Caco-2 (cell line): ENCODE results near the gene NYNRIN. TPM values are rescaled to one million over a fixed set of nuclear protein-coding genes. Genes with fewer than 3 reads are reported as not detected.
"Not testable (repeated sequence)": the region's sequence is repeated elsewhere in the genome, so short reads cannot be mapped to it uniquely, and the experiment has no call there.

Source experiments
- BruUV-seq: library from RNA; stranded (reverse); fragments of 400-500 nt; replicated peaks from 2 replicates; lab custom pipeline; 2021; lab: Mats Ljungman, UMichigan
- CTCF ChIA-PET: fragments of 300-600 bp; sonication (Branson Sonifier 250); formaldehyde crosslinking; loops from one replicate; lab custom pipeline; 2022; ENCODE audit warnings: antibody characterized with exemption; lab: Charles Lee
- POLR2A ChIA-PET: fragments of 300-600 bp; sonication (Branson Sonifier 250); formaldehyde crosslinking; loops from one replicate; lab custom pipeline; 2022; ENCODE audit warnings: antibody characterized with exemption; lab: Charles Lee
- DNase-seq, 2 experiments: peaks; one replicate each; pipeline versions ENCODE4 v3.0.0 to v3.0.0-alpha.2; 2020 to 2022
- H3K27me3 ChIP-seq: replicated peaks from 2 replicates; pipeline ENCODE4 v1.6.0; 2011; ENCODE audit warnings: low read length; ENCODE audit not compliant: control insufficient read depth, insufficient read depth
- H3K36me3 ChIP-seq: 2 replicates; pipeline ENCODE4 v1.5.1; 2011; ENCODE audit warnings: low read length; ENCODE audit not compliant: control insufficient read depth, insufficient read depth
- H3K4me1 ChIP-seq: fragments of 250-450 bp; sonication (Bioruptor Pico); 2 replicates; pipeline ENCODE4 v1.5.1; 2020; ENCODE audit warnings: mild to moderate bottlenecking
- H3K4me3 ChIP-seq: 2 replicates; pipeline ENCODE4 v1.5.1; 2011; ENCODE audit warnings: low read depth, mild to moderate bottlenecking, control low read depth, low read length
- H3K9me3 ChIP-seq: fragments of 250-450 bp; sonication (Bioruptor Pico); 2 replicates; pipeline ENCODE4 v1.5.1; 2020; ENCODE audit warnings: mild to moderate bottlenecking, moderate library complexity
- H3K27ac Mint-ChIP-seq: one replicate; pipeline ENCODE4 v1.8.0; 2022; ENCODE audit warnings: mixed read lengths; ENCODE audit not compliant: unreplicated experiment
- H3K27me3 Mint-ChIP-seq: one replicate; pipeline ENCODE4 v1.8.0; 2022; ENCODE audit warnings: mixed read lengths; ENCODE audit not compliant: insufficient read depth, unreplicated experiment
- H3K36me3 Mint-ChIP-seq: one replicate; pipeline ENCODE4 v1.8.0; 2022; ENCODE audit warnings: mild to moderate bottlenecking, mixed read lengths; ENCODE audit not compliant: insufficient read depth, unreplicated experiment
- H3K4me1 Mint-ChIP-seq: one replicate; pipeline ENCODE4 v1.8.0; 2022; ENCODE audit warnings: low read depth, mixed read lengths; ENCODE audit not compliant: unreplicated experiment
- H3K4me3 Mint-ChIP-seq: one replicate; pipeline ENCODE4 v1.8.0; 2022; ENCODE audit warnings: mild to moderate bottlenecking, moderate library complexity, mixed read lengths; ENCODE audit not compliant: unreplicated experiment
- H3K9me3 Mint-ChIP-seq: one replicate; pipeline ENCODE4 v1.8.0; 2022; ENCODE audit warnings: mixed read lengths; ENCODE audit not compliant: unreplicated experiment
- CTCF ChIP-seq, 2 experiments: fragments of 200-600 bp in 1 of 2; IDR thresholded peaks; 1 replicate in 1 of 2; 2 replicates in 1 of 2; pipeline versions ENCODE4 v1.5.1 to v1.8.0; 2011 to 2022; ENCODE audit warnings: antibody characterized with exemption in 1 of 2, control low read depth in 1 of 2, inconsistent platforms in 1 of 2, low read depth in 1 of 2, low read length in 1 of 2, mild to moderate bottlenecking in 1 of 2, moderate library complexity in 1 of 2; ENCODE audit not compliant: insufficient read depth in 1 of 2, severe bottlenecking in 1 of 2, unreplicated experiment in 1 of 2
- intact Hi-C: fragments of 100-400 bp; cut with micrococcal nuclease; formaldehyde crosslinking; loops from one replicate; pipeline ENCODE4 v1.10.0; 2022; ENCODE audit not compliant: unreplicated experiment
- total RNA-seq: library from RNA; stranded (reverse); gene quantifications from 2 replicates; pipeline ENCODE4 v1.2.3, GENCODE V29; 2022

The NYNRIN gene
- total RNA-seq, 1 experiment from 2014 or later: 5.9 TPM

- TF ChIP-seq CTCF (IDR thresholded peaks at IDR 0.05; ENCODE audit: insufficient read depth in 1 of 2, low read depth in 1 of 2, low read length in 1 of 2, severe bottlenecking in 1 of 2, unreplicated experiment in 1 of 2): no peak
- Histone ChIP-seq H3K4me3 (peak overlapping the region; percentile 76), H3K27me3 (no peaks in the 10 kb centered on the region), H3K9me3 (no peaks in the 10 kb centered on the region), H3K36me3 (peaks cover 3% of the 10 kb centered on the region), H3K4me1 (no peaks in the 10 kb centered on the region; the same call in 1 of the 2 replicates)
- ChIA-PET CTCF (interaction anchor here (1.0 to 1.6 kb wide), 7 partner anchors 10 to 134 kb away, joined by 3 to 27 read pairs (median 6); partner anchors contain the start of genes CBLN3, CIDEB and KHNYN), POLR2A (interaction anchor here (0.5 to 2.3 kb wide), 11 partner anchors 10 to 253 kb away, joined by 3 to 8 read pairs (median 5); partner anchors contain the start of genes CBLN3, CHMP4A, IPO4 and KHNYN)
- no peak for DNase-seq
- H3K36me3 Mint-ChIP-seq: peaks cover 47% of the 10 kb centered on the region
- peak overlapping the region; percentile 81 for H3K4me3 Mint-ChIP-seq
- no peaks in the 10 kb centered on the region for H3K27me3 Mint-ChIP-seq
- intact Hi-C loops: no loop called here
- BruUV-seq: no TSS peak
- peak overlapping the region; percentile 94 for H3K27ac Mint-ChIP-seq
- H3K4me1 Mint-ChIP-seq: peaks cover 8% of the 10 kb centered on the region
- no peaks in the 10 kb centered on the region for H3K9me3 Mint-ChIP-seq
Measured at GRCh38 chr14:24441904-24442239, 43.1 kb downstream of the NYNRIN start.

DNA sequence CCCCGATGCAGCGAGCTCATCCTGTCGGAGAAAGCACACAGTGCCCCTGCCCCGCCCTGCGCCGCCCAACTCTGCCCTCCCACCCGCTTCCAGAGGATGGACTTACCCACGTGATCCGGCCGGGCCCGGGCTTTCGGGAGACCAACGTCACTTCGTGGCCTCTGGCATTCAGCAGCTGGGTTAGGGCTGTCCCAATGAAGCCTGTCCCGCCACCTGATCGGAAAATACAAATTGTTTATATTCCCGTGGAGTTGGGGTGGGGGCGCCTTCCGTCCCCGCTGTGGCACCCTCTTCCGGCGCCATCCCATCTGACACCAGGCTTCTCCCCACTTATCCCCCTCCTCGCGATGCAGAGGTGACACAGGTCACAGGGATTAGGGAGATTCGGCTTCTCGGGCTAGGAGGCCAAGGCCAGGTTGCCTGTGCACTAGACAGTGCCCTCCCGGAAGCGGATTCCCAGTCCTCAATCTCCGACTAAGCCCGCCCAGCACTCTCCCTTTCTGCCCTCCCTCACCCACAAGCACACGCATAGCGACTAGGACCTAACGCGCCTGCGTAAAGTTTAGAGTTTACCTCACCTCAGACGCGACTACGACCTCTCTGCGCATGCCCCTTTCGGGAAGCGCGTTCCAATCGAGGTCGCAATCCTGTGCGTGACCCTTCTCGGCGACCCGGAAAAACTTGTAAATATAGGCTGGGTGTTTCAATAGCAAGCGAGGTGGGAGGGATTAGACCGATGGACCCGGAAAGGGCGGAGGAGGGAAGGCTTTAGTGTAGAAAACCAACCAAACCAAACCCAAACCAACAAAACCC, 43.6 kb downstream of the NYNRIN start, which contains the start of gene SDR39U1:
Gene SDR39U1, minus strand, starts transcription at position 537 of the 813 bp plus-strand sequence. Its CDS starts 7 bp downstream, at position 530.
- H3K9me3 ChIP-seq: no peaks in the 10 kb centered on the region
- H3K27me3 ChIP-seq: no peaks in the 10 kb centered on the region
- H3K4me1 ChIP-seq: no peaks in the 10 kb centered on the region; the same call in 1 of the 2 replicates
- ChIA-PET CTCF (interaction anchor here (1.0 to 1.6 kb wide), 7 partner anchors 11 to 134 kb away, joined by 3 to 27 read pairs (median 6); partner anchors contain the start of genes CBLN3, CIDEB and KHNYN), POLR2A (interaction anchor here (0.5 to 2.3 kb wide), 11 partner anchors 11 to 254 kb away, joined by 3 to 8 read pairs (median 5); partner anchors contain the start of genes CBLN3, CHMP4A, IPO4 and KHNYN)
- no peak for TF ChIP-seq CTCF (IDR thresholded peaks at IDR 0.05; ENCODE audit: insufficient read depth in 1 of 2, low read depth in 1 of 2, low read length in 1 of 2, severe bottlenecking in 1 of 2, unreplicated experiment in 1 of 2)
- H3K9me3 Mint-ChIP-seq: no peaks in the 10 kb centered on the region
- BruUV-seq: no TSS peak
- intact Hi-C loops: no loop called here
- H3K4me3 Mint-ChIP-seq: peak within 1 kb of the TSS; percentile 81
- peaks cover 41% of the 10 kb centered on the region for H3K36me3 Mint-ChIP-seq
- H3K36me3 ChIP-seq: no peaks in the 10 kb centered on the region; the same call in none of the 2 replicates
- H3K27ac Mint-ChIP-seq: peak within 1 kb of the TSS; percentile 94
- H3K4me3 ChIP-seq: peak within 1 kb of the TSS; percentile 76
- H3K27me3 Mint-ChIP-seq: no peaks in the 10 kb centered on the region
- peaks cover 8% of the 10 kb centered on the region for H3K4me1 Mint-ChIP-seq
- DNase-seq: peak; percentile 96 to 98

- no peaks in the 10 kb centered on the region for H3K27me3 ChIP-seq
- H3K9me3 ChIP-seq: no peaks in the 10 kb centered on the region
- ChIA-PET CTCF (interaction anchor here (0.9 kb wide), 1 partner anchor 77 kb away, joined by 3 read pairs; no protein-coding TSS in a partner anchor), POLR2A (no interaction called here)
- peak overlapping the region; percentile 81 for H3K4me3 Mint-ChIP-seq
- no peaks in the 10 kb centered on the region for H3K27me3 Mint-ChIP-seq
- intact Hi-C loops: no loop called here
- peak overlapping the region; percentile 41 for H3K4me3 ChIP-seq
- TSS peak; percentile 87 for BruUV-seq
- H3K9me3 Mint-ChIP-seq: no peaks in the 10 kb centered on the region
- TF ChIP-seq CTCF (IDR thresholded peaks at IDR 0.05; ENCODE audit: insufficient read depth in 1 of 2, low read depth in 1 of 2, low read length in 1 of 2, severe bottlenecking in 1 of 2, unreplicated experiment in 1 of 2): no peak
- DNase-seq: no peak
- peaks cover 35% of the 10 kb centered on the region for H3K36me3 Mint-ChIP-seq
- H3K4me1 ChIP-seq: no peaks in the 10 kb centered on the region; the same call in 1 of the 2 replicates
- peaks cover 8% of the 10 kb centered on the region for H3K4me1 Mint-ChIP-seq
- H3K36me3 ChIP-seq: no peaks in the 10 kb centered on the region; the same call in none of the 2 replicates
- peak overlapping the region; percentile 94 for H3K27ac Mint-ChIP-seq
Measured at GRCh38 chr14:24443053-24443665, 44.4 kb downstream of the NYNRIN start.

- H3K4me3 Mint-ChIP-seq, POLR2A ChIA-PET, H3K27me3 ChIP-seq, H3K4me1 Mint-ChIP-seq, CTCF ChIA-PET, H3K36me3 ChIP-seq, DNase-seq, H3K4me1 ChIP-seq, H3K4me3 ChIP-seq, H3K36me3 Mint-ChIP-seq, H3K27ac Mint-ChIP-seq, intact Hi-C loops, H3K27me3 Mint-ChIP-seq, BruUV-seq, H3K9me3 ChIP-seq: not testable (repeated sequence)
- peaks cover 20% of the 10 kb centered on the region for H3K9me3 Mint-ChIP-seq
Measured at GRCh38 chr14:24450828-24451227, 52.0 kb downstream of the NYNRIN start.
